GM23338 (cell line): ENCODE measurements around the gene KIAA2012.

Experiments
- CREB1 ChIP-seq: fragments of 250-450 bp; sonication (Bioruptor Pico); IDR thresholded peaks from 2 replicates; pipeline ENCODE4 v1.5.0; 2020; ENCODE audit warnings: low read depth, mild to moderate bottlenecking, moderate library complexity
- EZH2 ChIP-seq: fragments of 200-600 bp; sonication (generic); IDR thresholded peaks from one replicate; pipeline ENCODE4 v1.8.0; 2017; ENCODE audit warnings: antibody characterized with exemption, mild to moderate bottlenecking, low read depth; ENCODE audit not compliant: unreplicated experiment
- EZH2phosphoT487 ChIP-seq: fragments of 200-600 bp; sonication (generic); IDR thresholded peaks from one replicate; pipeline ENCODE4 v1.8.1; 2018; ENCODE audit warnings: antibody characterized with exemption; ENCODE audit not compliant: unreplicated experiment
- JUNB ChIP-seq: IDR thresholded peaks from one replicate; pipeline ENCODE4 v1.6.1; 2016; ENCODE audit warnings: antibody characterized with exemption; ENCODE audit not compliant: unreplicated experiment
- POLR2AphosphoS5 ChIP-seq: IDR thresholded peaks from 2 replicates; pipeline ENCODE4 v1.6.1; 2016; ENCODE audit warnings: antibody characterized with exemption, low read depth
- STAT1 ChIP-seq: IDR thresholded peaks from one replicate; pipeline ENCODE4 v1.6.1; 2016; ENCODE audit warnings: antibody characterized with exemption; ENCODE audit not compliant: unreplicated experiment
- ZNF114 ChIP-seq: fragments of 250-450 bp; sonication (Bioruptor Pico); IDR thresholded peaks from 2 replicates; pipeline ENCODE4 v1.5.0; 2020; ENCODE audit warnings: mild to moderate bottlenecking, moderate library complexity
- TF ChIP-seq, protein P1 (sequence below), 2 experiments: fragments of 200-600 bp in 1 of 2; sonication (generic) in 1 of 2; conservative IDR thresholded peaks; 2 replicates each; pipeline versions ENCODE4 v1.5.1 to v1.6.1; 2016 to 2017; ENCODE audit warnings: antibody characterized with exemption in 2 of 2, low read depth in 2 of 2, mild to moderate bottlenecking in 2 of 2, moderate library complexity in 1 of 2
- TF ChIP-seq, protein P2 (sequence below): IDR thresholded peaks from one replicate; pipeline ENCODE4 v1.6.1; 2018; ENCODE audit warnings: antibody characterized with exemption; ENCODE audit not compliant: unreplicated experiment

DNA sequence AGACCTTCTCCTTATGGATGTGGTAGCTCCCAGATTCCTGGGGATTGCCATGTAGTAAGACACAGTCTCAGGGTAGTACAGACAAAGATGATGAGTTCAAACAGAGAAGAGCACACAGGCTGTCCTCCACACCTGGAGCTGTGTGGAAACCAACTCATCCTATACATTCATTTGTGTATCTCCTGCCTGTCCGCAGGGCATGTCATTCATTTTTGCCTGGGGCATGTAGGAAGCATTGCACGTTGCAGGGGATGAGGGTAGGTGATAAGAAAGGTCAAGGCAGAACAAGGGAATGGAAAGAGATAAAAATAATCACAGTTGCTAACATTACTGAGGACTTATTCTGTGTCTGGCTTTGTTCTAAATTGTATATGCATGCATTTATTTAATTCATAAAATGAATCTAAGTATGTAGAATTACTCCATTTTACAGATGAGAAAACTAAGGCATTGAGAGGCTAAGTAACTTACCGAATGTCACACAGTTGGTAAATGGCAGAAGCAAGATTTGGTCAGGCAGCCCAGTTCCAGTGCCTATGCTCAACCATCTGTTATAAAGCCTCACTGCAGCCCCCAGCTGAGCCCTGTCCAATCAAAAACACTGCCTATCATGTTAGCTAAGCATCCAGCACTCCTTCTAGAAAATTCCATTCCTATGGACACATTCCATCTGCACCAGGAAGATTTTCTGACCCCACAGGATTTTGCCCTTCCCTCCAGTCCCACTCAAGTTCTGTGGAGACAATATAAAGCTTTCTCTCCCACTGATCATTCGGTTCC lies 84.3 kb downstream of the KIAA2012 start:
- no peak for TF ChIP-seq POLR2AphosphoS5
- no peak for TF ChIP-seq EZH2
- TF ChIP-seq, protein P1, sequence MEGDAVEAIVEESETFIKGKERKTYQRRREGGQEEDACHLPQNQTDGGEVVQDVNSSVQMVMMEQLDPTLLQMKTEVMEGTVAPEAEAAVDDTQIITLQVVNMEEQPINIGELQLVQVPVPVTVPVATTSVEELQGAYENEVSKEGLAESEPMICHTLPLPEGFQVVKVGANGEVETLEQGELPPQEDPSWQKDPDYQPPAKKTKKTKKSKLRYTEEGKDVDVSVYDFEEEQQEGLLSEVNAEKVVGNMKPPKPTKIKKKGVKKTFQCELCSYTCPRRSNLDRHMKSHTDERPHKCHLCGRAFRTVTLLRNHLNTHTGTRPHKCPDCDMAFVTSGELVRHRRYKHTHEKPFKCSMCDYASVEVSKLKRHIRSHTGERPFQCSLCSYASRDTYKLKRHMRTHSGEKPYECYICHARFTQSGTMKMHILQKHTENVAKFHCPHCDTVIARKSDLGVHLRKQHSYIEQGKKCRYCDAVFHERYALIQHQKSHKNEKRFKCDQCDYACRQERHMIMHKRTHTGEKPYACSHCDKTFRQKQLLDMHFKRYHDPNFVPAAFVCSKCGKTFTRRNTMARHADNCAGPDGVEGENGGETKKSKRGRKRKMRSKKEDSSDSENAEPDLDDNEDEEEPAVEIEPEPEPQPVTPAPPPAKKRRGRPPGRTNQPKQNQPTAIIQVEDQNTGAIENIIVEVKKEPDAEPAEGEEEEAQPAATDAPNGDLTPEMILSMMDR (conservative IDR thresholded peaks at IDR 0.05; ENCODE audit: low read depth in 2 of 2): no peak
- TF ChIP-seq, protein P2, sequence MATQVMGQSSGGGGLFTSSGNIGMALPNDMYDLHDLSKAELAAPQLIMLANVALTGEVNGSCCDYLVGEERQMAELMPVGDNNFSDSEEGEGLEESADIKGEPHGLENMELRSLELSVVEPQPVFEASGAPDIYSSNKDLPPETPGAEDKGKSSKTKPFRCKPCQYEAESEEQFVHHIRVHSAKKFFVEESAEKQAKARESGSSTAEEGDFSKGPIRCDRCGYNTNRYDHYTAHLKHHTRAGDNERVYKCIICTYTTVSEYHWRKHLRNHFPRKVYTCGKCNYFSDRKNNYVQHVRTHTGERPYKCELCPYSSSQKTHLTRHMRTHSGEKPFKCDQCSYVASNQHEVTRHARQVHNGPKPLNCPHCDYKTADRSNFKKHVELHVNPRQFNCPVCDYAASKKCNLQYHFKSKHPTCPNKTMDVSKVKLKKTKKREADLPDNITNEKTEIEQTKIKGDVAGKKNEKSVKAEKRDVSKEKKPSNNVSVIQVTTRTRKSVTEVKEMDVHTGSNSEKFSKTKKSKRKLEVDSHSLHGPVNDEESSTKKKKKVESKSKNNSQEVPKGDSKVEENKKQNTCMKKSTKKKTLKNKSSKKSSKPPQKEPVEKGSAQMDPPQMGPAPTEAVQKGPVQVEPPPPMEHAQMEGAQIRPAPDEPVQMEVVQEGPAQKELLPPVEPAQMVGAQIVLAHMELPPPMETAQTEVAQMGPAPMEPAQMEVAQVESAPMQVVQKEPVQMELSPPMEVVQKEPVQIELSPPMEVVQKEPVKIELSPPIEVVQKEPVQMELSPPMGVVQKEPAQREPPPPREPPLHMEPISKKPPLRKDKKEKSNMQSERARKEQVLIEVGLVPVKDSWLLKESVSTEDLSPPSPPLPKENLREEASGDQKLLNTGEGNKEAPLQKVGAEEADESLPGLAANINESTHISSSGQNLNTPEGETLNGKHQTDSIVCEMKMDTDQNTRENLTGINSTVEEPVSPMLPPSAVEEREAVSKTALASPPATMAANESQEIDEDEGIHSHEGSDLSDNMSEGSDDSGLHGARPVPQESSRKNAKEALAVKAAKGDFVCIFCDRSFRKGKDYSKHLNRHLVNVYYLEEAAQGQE: no peak
- no peak for TF ChIP-seq JUNB
- no peak for TF ChIP-seq EZH2phosphoT487
- no peak for TF ChIP-seq STAT1
- no peak for TF ChIP-seq CREB1 (CRISPR knock-in tag)
- no peak for TF ChIP-seq ZNF114 (CRISPR knock-in tag)
